ENCODE measurements around the gene ATG4B.

ATG4B gene

DNA sequence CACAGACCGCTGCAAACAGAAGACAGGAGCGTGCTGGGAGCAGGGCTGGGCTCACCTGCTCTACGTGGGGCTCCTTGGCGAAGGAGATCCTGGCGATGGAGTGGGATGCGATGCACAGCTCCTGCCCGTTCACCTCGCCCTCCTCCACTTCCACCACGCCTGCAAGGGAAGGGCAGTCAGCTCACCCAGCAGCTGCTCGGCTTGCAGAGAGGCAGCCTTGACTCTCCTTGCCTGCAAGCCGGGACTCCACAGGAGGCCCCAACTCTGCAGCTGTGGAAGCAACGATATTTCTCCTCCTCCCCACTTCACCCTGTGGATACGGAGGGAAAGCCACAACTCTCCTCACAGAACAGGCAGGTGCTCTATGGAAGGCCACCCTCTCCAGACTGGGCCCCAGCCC is 35.7 kb upstream of the ATG4B start:
- H3K36me3 ChIP-seq (ENCODE audit: low read length), result peaks cover 6% of the 10 kb centered on the region; the same call in 1 of the 2 replicates

DNA sequence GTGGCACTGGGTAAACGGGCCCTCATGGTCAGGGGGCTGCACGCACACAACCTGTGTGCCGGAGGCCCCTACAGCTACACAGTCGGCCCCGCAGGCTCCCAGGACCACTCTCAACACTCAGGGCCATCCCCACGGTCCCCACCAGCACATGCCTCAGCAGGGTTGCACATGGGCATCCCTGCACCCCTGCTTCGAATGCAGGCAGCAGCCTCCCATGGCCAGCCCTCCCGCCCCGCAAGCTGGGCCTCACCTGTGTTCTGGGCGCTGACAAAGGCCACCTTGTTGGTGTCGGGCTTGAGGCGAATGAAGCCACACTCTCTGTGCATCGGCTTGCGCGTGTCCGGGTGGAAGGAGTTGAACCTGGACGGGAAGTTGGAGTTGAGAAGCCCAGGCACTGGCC is 34.8 kb upstream of the ATG4B start:
- Histone ChIP-seq H3K36me3 (ENCODE audit: low read length) (peaks cover 6% of the 10 kb centered on the region; the same call in 1 of the 2 replicates), H4K20me1 (ENCODE audit: low read depth, low read length) (no peaks in the 10 kb centered on the region), H3K27me3 (ENCODE audit: low read length) (no peaks in the 10 kb centered on the region), H3K9me2 (replicated peaks; ENCODE audit: insufficient read depth, low read length) (no peaks in the 10 kb centered on the region), H3K4me2 (ENCODE audit: low read depth, low read length, poor library complexity, severe bottlenecking) (no peak overlapping the region), H3F3A (ENCODE audit: insufficient read depth) (no peaks in the 10 kb centered on the region; the same call in 1 of the 2 replicates), H3K4me3 (ENCODE audit: insufficient read depth, low read length, poor library complexity, severe bottlenecking) (no peak overlapping the region), H3K9ac (ENCODE audit: low read length) (no peak overlapping the region), H3K9me3 (ENCODE audit: insufficient read depth, low read length) (no peaks in the 10 kb centered on the region), H2AFZ (ENCODE audit: low read depth, low read length, severe bottlenecking) (no peak overlapping the region), H3K79me2 (ENCODE audit: insufficient read depth, low read length) (no peaks in the 10 kb centered on the region), H3K27ac (ENCODE audit: low read depth, low read length) (no peak overlapping the region)
- TF ChIP-seq, protein P1, sequence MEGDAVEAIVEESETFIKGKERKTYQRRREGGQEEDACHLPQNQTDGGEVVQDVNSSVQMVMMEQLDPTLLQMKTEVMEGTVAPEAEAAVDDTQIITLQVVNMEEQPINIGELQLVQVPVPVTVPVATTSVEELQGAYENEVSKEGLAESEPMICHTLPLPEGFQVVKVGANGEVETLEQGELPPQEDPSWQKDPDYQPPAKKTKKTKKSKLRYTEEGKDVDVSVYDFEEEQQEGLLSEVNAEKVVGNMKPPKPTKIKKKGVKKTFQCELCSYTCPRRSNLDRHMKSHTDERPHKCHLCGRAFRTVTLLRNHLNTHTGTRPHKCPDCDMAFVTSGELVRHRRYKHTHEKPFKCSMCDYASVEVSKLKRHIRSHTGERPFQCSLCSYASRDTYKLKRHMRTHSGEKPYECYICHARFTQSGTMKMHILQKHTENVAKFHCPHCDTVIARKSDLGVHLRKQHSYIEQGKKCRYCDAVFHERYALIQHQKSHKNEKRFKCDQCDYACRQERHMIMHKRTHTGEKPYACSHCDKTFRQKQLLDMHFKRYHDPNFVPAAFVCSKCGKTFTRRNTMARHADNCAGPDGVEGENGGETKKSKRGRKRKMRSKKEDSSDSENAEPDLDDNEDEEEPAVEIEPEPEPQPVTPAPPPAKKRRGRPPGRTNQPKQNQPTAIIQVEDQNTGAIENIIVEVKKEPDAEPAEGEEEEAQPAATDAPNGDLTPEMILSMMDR (IDR thresholded peaks at IDR 0.05; ENCODE audit: insufficient read depth, low read length, poor library complexity, severe bottlenecking), result no peak
- no peak for TF ChIP-seq EZH2phosphoT487 (conservative IDR thresholded peaks at IDR 0.05; ENCODE audit: low read length)

More for the DNA sequence above, 35.7 kb upstream of the ATG4B start:
- H2AFZ ChIP-seq (ENCODE audit: low read depth, low read length, severe bottlenecking), result no peak overlapping the region
- no peaks in the 10 kb centered on the region for H3K79me2 ChIP-seq (ENCODE audit: insufficient read depth, low read length)
- TF ChIP-seq, protein P1 (IDR thresholded peaks at IDR 0.05; ENCODE audit: insufficient read depth, low read length, poor library complexity, severe bottlenecking), result no peak
- TF ChIP-seq EZH2phosphoT487 (conservative IDR thresholded peaks at IDR 0.05; ENCODE audit: low read length), result no peak
- no peaks in the 10 kb centered on the region for H3K27me3 ChIP-seq (ENCODE audit: low read length)
- no peak overlapping the region for H3K4me3 ChIP-seq (ENCODE audit: insufficient read depth, low read length, poor library complexity, severe bottlenecking)
- no peaks in the 10 kb centered on the region; the same call in 1 of the 2 replicates for H3F3A ChIP-seq (ENCODE audit: insufficient read depth)
- no peaks in the 10 kb centered on the region for H4K20me1 ChIP-seq (ENCODE audit: low read depth, low read length)
- no peaks in the 10 kb centered on the region for H3K9me2 ChIP-seq (replicated peaks; ENCODE audit: insufficient read depth, low read length)
- H3K9ac ChIP-seq (ENCODE audit: low read length), result no peak overlapping the region
- H3K27ac ChIP-seq (ENCODE audit: low read depth, low read length), result no peak overlapping the region
- H3K4me2 ChIP-seq (ENCODE audit: low read depth, low read length, poor library complexity, severe bottlenecking), result no peak overlapping the region
- H3K9me3 ChIP-seq (ENCODE audit: insufficient read depth, low read length), result no peaks in the 10 kb centered on the region

DNA sequence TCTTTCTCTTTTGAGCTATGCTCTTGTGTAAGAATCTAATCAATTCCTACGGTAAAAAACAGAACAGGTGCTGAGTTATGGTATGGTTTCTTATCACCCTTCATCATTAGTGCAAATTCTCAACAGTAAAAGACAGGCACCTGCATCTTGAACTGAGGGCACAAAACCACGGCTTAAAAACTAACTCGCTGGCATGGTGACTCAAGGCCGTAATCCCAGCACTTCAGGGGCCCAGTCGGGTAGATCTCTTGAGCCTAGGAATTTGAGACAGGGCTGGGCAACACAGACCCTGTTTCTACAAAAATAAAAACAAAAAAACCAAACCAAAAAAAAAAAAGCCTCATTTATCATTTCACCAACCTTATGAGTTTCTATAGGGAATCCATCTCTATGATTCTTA is 33.8 kb upstream of the ATG4B start:
- TF ChIP-seq EZH2phosphoT487 (conservative IDR thresholded peaks at IDR 0.05; ENCODE audit: low read length), result no peak
- TF ChIP-seq, protein P1 (IDR thresholded peaks at IDR 0.05; ENCODE audit: insufficient read depth, low read length, poor library complexity, severe bottlenecking), result no peak
- no peak overlapping the region for H3K9ac ChIP-seq (ENCODE audit: low read length)
- H3K9me3 ChIP-seq (ENCODE audit: insufficient read depth, low read length), result no peaks in the 10 kb centered on the region
- no peak overlapping the region for H2AFZ ChIP-seq (ENCODE audit: low read depth, low read length, severe bottlenecking)
- no peaks in the 10 kb centered on the region for H3K27me3 ChIP-seq (ENCODE audit: low read length)
- H3K36me3 ChIP-seq (ENCODE audit: low read length), result peaks cover 6% of the 10 kb centered on the region; the same call in 1 of the 2 replicates
- no peak overlapping the region for H3K4me3 ChIP-seq (ENCODE audit: insufficient read depth, low read length, poor library complexity, severe bottlenecking)
- no peaks in the 10 kb centered on the region for H3F3A ChIP-seq (ENCODE audit: insufficient read depth)
- H3K27ac ChIP-seq (ENCODE audit: low read depth, low read length), result no peak overlapping the region
- no peaks in the 10 kb centered on the region; the same call in 1 of the 2 replicates for H3K79me2 ChIP-seq (ENCODE audit: insufficient read depth, low read length)
- H3K4me2 ChIP-seq (ENCODE audit: low read depth, low read length, poor library complexity, severe bottlenecking), result no peak overlapping the region
- H3K9me2 ChIP-seq (replicated peaks; ENCODE audit: insufficient read depth, low read length), result no peaks in the 10 kb centered on the region
- H4K20me1 ChIP-seq (ENCODE audit: low read depth, low read length), result no peaks in the 10 kb centered on the region
